GM12872 (cell line): ENCODE results near the gene CCDC149.

ENCODE experiments used
- TF ChIP-seq, protein P1 (sequence below): IDR thresholded peaks from 3 replicates; pipeline ENCODE4 v1.5.1; 2011; ENCODE audit warnings: low read depth, mild to moderate bottlenecking, low read length, moderate library complexity; ENCODE audit not compliant: insufficient read depth

Gene CCDC149

DNA sequence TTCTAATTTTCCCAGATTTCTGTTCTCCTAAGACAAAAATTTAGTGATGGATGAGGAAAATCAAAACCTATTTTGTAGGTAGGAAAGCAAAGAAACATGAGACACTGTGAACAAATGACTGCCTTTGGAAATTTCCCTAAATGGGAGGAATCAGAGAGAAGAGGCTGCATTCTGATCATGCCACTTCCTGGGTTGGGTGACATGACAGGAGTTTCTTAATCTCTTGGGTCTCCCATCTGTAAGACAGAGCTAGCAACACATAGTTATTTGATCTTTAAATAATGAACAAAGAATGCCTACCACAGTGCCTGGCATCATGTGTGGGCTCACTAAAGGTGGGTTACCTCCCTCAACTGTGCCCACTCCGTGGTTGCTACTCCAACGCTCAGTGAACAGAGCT, 57.1 kb downstream of the CCDC149 start:
- TF ChIP-seq, protein P1, sequence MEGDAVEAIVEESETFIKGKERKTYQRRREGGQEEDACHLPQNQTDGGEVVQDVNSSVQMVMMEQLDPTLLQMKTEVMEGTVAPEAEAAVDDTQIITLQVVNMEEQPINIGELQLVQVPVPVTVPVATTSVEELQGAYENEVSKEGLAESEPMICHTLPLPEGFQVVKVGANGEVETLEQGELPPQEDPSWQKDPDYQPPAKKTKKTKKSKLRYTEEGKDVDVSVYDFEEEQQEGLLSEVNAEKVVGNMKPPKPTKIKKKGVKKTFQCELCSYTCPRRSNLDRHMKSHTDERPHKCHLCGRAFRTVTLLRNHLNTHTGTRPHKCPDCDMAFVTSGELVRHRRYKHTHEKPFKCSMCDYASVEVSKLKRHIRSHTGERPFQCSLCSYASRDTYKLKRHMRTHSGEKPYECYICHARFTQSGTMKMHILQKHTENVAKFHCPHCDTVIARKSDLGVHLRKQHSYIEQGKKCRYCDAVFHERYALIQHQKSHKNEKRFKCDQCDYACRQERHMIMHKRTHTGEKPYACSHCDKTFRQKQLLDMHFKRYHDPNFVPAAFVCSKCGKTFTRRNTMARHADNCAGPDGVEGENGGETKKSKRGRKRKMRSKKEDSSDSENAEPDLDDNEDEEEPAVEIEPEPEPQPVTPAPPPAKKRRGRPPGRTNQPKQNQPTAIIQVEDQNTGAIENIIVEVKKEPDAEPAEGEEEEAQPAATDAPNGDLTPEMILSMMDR: no peak

DNA sequence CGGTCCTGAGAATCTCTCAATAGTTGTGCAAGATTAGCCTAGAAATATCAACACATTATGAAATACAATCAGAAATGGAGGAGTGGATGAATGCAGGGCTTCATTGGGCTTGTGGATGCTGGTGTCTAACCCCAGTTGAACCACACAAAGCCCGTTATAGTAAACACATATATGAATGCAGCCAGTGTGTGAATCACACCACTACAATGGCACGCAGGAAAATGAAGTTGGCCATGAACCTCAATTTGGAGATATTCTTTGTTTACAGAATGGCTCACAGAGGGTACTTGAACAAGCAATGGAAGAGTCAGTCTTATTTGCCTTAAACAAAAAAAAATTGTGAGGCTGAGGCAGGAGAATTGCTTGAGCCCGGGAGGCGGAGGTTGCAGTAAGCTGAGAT, 59.7 kb downstream of the CCDC149 start:
- TF ChIP-seq, protein P1: no peak

DNA sequence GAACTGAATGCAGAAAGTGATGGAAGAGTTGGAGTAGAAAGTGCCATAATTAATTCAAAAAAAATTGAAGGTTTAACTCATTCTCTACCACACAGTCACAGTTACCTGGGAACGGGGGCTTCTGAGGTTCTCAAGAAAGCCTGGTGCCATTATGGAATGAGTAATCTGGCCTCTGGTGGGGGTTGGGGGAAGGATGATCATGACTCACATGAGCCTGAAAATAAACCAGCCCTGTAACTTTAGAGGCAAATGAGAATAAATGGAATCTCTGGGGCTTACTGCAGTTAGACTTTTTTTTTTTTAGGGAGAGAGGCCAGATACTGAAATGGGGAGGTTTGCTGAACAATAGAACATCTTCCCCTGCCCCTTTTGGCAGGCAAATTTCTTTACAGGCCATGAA, 62.2 kb downstream of the CCDC149 start:
- TF ChIP-seq, protein P1: no peak

DNA sequence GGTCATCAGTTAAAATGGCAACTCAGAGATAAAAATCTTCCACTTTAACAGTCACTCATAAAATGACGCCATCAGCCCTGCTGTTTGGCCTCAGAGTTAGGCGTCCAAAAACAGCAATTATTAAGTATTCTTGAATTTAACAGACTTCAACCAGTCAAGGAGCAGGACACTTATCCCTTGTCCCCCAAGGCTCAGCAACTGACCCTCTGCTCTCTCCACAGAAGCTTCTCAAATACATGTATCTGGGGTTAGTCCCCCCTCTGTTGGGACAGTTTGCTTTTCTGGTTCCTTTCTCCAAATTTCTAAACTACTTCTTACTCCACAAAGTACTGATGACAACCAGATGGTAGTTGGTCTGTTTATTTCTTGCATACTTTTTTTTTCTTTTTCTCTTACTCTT, 63.1 kb downstream of the CCDC149 start:
- TF ChIP-seq, protein P1: no peak

DNA sequence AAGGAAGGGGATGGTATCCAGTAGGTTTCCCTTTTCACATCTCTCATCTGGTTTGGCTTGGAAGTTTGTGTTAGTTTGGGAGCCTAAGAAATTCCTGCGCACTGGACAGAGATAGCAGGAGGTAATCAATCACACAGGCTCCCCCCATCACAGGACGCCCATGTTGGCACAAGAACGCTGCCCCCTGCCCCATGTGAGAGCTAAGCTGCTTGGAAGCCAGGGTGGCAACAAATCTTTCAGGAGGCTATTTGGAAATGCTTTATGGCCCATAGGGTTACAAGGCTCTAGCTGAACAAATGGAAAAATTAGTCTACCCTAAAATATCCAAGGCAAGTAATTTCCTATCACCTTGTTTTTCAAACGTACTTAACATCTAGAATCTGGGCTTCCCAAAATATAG, 63.5 kb downstream of the CCDC149 start:
- TF ChIP-seq, protein P1: no peak

DNA sequence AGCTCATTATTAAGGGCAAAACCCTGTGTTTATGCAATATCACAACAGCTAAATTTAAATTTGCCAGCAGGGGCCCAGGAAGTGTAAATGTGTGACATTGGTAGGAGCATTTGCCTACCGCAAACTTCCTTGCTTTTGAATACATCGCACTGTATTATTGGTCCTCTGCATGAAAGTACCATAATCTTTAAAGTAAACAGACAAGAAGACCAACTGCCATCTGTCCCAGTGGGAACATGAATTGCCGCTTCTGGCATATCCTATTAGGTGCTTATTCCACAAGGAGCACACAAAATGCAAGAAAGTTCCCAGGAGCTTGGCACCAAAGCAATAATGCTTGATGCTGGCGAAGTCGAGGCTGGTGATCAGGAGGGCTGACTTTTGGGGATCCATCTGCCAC, 66.1 kb downstream of the CCDC149 start:
- TF ChIP-seq, protein P1: no peak

DNA sequence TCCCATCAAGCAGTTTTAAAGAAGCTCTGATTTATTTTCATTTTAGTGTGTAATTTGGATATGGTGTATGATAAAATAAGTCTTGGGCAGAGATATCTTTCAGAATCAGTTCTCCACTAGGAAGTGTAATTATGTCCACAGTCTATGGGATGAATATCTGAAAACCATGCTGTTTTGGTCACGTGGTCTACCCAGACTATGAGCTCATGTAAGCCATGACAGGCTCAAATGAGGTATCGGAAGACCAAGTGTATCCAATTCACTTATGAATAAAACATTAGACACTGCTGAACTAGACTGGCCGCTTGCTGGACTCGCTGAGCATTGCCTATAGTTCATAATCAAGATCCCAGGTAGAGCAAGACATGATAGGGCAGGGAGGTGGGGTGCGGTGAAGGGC, 66.9 kb downstream of the CCDC149 start:
- TF ChIP-seq, protein P1: no peak

DNA sequence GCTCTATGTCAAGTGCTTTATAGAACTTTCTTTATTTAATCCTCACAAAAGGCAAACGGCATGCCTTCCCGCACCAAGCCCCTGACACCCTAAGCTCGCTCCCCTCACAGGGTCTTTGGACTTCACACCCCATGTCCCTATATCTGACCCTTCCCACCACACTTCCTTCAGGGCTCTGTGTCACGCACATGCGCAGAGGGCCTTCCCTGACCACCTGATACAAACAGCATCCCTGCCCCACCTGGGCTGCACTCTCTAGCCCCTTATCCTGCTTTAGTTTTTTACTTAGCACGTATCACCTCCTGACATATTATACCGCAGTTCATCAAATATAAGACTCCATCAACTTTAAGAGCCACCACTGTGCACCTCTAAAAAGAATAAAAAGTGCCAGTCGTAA, 67.7 kb downstream of the CCDC149 start:
- TF ChIP-seq, protein P1: no peak
